A549 (cell line): ENCODE measurements around the gene MYO1H.

ENCODE experiments used
- CEBPB ChIP-seq, 2 experiments: fragments of >200 bp in 1 of 2; sonication (Bioruptor Twin) in 1 of 2; formaldehyde crosslinking in 1 of 2; IDR thresholded peaks; 2 replicates each; pipeline ENCODE4 v1.6.1; 2012 to 2016
- CHD4 ChIP-seq: fragments of 200-600 bp; sonication (generic); IDR thresholded peaks from 2 replicates; pipeline ENCODE4 v1.6.1; 2016; ENCODE audit warnings: antibody characterized with exemption, mild to moderate bottlenecking, borderline replicate concordance
- ESRRA ChIP-seq: fragments of 150-350 bp; IDR thresholded peaks from 2 replicates; pipeline ENCODE4 v1.6.1; 2014; ENCODE audit warnings: mild to moderate bottlenecking, low read length, borderline replicate concordance

- TF ChIP-seq ESRRA: no peak
- TF ChIP-seq CHD4: no peak
- TF ChIP-seq CEBPB (IDR thresholded peaks at IDR 0.05): no peak
Measured at GRCh38 chr12:109310247-109311125, 37.2 kb upstream of the MYO1H start.
